Measurements from ENCODE around the gene SPON1. TPM values are rescaled to one million over a fixed set of nuclear protein-coding genes. Genes with fewer than 3 reads are reported as not detected.

The SPON1 gene
- total RNA-seq, 1 experiment from 2014 or later = 0.20 TPM

DNA sequence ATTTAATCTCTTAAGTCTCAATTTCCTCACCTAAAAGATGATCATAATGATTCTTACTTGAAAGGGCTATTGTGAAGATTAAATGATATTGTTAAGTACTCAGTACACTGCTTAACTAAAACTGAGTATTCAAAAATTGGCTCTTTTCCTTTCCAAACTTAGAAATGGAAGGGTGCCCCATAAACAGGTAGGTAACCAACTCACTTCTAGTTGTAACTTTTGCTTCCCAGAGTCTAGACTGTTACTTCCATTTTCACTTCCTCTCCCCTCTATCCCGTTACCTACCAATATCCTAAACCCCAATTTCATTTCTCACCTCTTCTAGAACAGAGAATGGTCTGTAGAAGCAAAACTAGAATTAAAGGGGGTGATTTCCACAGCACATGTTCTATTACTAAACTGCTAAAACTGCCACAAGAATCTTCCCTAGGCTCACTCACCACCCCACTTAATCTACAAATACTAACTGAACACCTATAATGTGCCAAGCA is 346.4 kb downstream of the SPON1 start:
- no peak overlapping the region for H2BK15ac ChIP-seq (ENCODE audit: low read depth, low read length)
- no peaks in the 10 kb centered on the region for H3K27me3 ChIP-seq (ENCODE audit: insufficient read depth, low read length)
- H4K8ac ChIP-seq (replicated peaks; ENCODE audit: insufficient read length, low read depth, low read length) = no peak overlapping the region
- H4K20me1 ChIP-seq (ENCODE audit: control insufficient read depth, insufficient read depth, insufficient read length) = no peaks in the 10 kb centered on the region
- no peaks in the 10 kb centered on the region for H3K9me3 Mint-ChIP-seq
- 100% methylated on average over 1 of the region's 1 CpG for WGBS (ENCODE audit: extremely low coverage, insufficient read length, low lambda C conversion rate)
- H3K23ac ChIP-seq (ENCODE audit: insufficient read length, low read depth, low read length) = no peak overlapping the region
- no peak overlapping the region for H3T11ph ChIP-seq (ENCODE audit: low read length)
- no peak overlapping the region for H3K18ac ChIP-seq (ENCODE audit: insufficient read length, low read depth, low read length)
- H3K4me2 ChIP-seq (ENCODE audit: insufficient read depth, insufficient read length, low read length) = no peak overlapping the region
- no peak for DNase-seq
- no peak overlapping the region for H3K14ac ChIP-seq (ENCODE audit: insufficient read depth, low read length)
- H4K5ac ChIP-seq (ENCODE audit: insufficient read length, low read depth, low read length) = no peak overlapping the region
- no peak overlapping the region for H3K4ac ChIP-seq (ENCODE audit: low read depth, low read length)
- no peak overlapping the region for H3K4me3 Mint-ChIP-seq
- H3K27ac ChIP-seq (ENCODE audit: insufficient read length, low read depth, low read length) = no peak overlapping the region
- H3K4me1 Mint-ChIP-seq = peaks cover 31 to 51% of the 10 kb centered on the region in 2 experiments
- TF ChIP-seq, protein P1, sequence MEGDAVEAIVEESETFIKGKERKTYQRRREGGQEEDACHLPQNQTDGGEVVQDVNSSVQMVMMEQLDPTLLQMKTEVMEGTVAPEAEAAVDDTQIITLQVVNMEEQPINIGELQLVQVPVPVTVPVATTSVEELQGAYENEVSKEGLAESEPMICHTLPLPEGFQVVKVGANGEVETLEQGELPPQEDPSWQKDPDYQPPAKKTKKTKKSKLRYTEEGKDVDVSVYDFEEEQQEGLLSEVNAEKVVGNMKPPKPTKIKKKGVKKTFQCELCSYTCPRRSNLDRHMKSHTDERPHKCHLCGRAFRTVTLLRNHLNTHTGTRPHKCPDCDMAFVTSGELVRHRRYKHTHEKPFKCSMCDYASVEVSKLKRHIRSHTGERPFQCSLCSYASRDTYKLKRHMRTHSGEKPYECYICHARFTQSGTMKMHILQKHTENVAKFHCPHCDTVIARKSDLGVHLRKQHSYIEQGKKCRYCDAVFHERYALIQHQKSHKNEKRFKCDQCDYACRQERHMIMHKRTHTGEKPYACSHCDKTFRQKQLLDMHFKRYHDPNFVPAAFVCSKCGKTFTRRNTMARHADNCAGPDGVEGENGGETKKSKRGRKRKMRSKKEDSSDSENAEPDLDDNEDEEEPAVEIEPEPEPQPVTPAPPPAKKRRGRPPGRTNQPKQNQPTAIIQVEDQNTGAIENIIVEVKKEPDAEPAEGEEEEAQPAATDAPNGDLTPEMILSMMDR (conservative IDR thresholded peaks at IDR 0.05) = no peak; the same call in 2 of the 3 replicates
- H2AFZ ChIP-seq (ENCODE audit: low read length) = no peak overlapping the region
- H3K23me2 ChIP-seq (ENCODE audit: insufficient read length, low read depth, low read length, poor library complexity, severe bottlenecking) = no peaks in the 10 kb centered on the region
- no peak overlapping the region for H3K56ac ChIP-seq (ENCODE audit: insufficient read length, low read depth, low read length)
- peaks cover 68% of the 10 kb centered on the region; the same call in 1 of the 2 replicates for H3K79me2 ChIP-seq (ENCODE audit: insufficient read depth, low read length)
- no peak overlapping the region for H3K9ac ChIP-seq (ENCODE audit: extremely low read depth, insufficient read length, low read length)
- H2BK12ac ChIP-seq (ENCODE audit: insufficient read length, low read depth, low read length) = no peak overlapping the region
- H4K91ac ChIP-seq (ENCODE audit: insufficient read length, low read depth, low read length) = no peak overlapping the region
- peaks cover 21% of the 10 kb centered on the region; the same call in 1 of the 2 replicates for H3K4me1 ChIP-seq (ENCODE audit: insufficient read depth, low read length)
- no peak overlapping the region for H2BK120ac ChIP-seq (ENCODE audit: low read depth, low read length, poor library complexity, severe bottlenecking)
- no peaks in the 10 kb centered on the region for H3K27me3 Mint-ChIP-seq (ENCODE audit: low read depth)
- no peaks in the 10 kb centered on the region for H3K9me3 ChIP-seq (ENCODE audit: control insufficient read depth, low read depth, low read length)
- no peak overlapping the region for H3K27ac Mint-ChIP-seq
- H2AK5ac ChIP-seq (ENCODE audit: insufficient read length, low read length) = no peak overlapping the region
- no peak overlapping the region for H2BK20ac ChIP-seq (ENCODE audit: low read depth, low read length, poor library complexity, severe bottlenecking)
- no peak overlapping the region for H2BK5ac ChIP-seq (ENCODE audit: insufficient read length, low read length)
- peaks cover 6% of the 10 kb centered on the region for H3K79me1 ChIP-seq (ENCODE audit: insufficient read depth, low read depth, low read length, poor library complexity, severe bottlenecking)
- no peaks in the 10 kb centered on the region for H3K36me3 Mint-ChIP-seq (ENCODE audit: insufficient read depth in 1 of 3, low read depth in 3 of 3)

All from H9 (cell line).